A204.1 (cell line): ENCODE measurements around the gene MARS1.
"Not testable (repeated sequence)": the region's sequence is repeated elsewhere in the genome, so short reads cannot be mapped to it uniquely, and the experiment has no call there.

ENCODE experiments used
- FAIRE-seq: peaks from 2 replicates; lab custom pipeline; 2012; peaks lifted over from hg19 to GRCh38; lab: Jason Lieb, UNC

MARS1 gene

GRCh38 chr12:57487597-57488401 is at the start of gene MARS1:
TSS of gene MARS1 (plus strand) at chr12:57488068. CDS start at chr12:57488091, 23 bp downstream.
- peak; percentile 93 for FAIRE-seq

DNA sequence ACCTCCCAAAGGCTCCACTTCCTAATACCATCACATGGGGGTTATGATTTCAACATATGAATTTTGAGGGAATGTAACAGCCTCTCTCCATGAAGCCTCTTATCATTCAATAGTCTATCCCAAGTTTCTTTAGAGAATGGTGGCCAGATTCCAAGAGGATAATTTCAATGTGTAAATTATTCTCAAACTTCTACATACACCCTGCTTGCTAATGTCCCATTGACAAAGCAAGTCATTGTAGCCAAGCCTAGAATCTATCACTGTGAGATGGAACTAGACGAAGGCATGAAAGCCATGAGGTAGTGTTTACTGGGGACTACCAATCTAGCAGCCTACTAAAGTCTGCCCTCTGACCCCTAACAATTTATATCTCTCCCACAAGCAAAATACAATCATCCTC is 49.5 kb upstream of the MARS1 start:
- no peak for FAIRE-seq

GRCh38 chr12:57439762-57440266 is 48.1 kb upstream of the MARS1 start:
- no peak for FAIRE-seq

- not testable (repeated sequence) for FAIRE-seq
These were observed 46.5 kb upstream of the MARS1 start for GRCh38 chr12:57441393-57441792.

DNA sequence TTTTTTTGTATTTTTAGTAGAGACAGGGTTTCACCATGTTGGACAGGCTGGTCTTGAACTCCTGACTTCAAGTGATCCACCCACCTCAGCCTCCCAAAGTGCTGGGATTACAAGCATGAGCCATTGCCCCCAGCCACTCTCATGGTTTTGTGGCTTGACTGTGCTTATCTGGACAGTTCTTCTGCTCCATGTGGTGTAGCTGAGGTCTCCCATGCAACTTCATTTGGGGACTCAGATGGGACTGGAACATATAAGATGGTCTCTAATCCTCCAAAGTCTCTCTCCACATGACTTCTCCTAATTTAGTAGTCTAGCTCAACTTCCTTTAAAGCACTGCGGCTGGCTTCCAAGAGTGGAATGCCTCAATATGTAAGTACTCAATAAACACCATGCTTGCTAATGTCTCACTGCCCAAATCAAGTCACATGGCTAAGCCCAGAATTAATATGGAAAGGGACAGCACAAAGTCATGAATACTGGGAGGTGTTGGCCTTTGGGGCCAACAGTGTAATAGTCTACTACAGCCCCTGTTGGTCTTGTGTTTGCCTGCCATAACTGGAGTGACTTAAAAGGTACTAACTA is 45.9 kb upstream of the MARS1 start:
- no peak for FAIRE-seq

DNA sequence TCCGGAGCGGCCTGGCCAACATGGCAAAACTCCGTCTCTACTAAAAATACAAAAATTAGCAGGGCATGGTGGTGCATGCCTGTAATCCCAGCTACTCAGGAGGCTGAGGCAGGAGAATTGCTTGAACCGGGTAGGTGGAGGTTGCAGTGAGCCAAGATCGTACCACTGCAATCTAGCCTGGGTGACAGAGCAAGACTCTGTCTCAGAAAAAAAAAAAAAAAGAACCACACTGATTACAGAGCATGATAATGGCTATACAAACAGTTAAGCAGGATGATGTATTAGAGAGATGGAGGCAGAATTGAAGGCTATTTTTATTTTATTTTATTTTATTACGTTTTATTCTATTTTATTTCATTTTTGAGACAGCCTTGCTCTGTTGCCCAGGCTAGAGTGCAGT is 43.5 kb upstream of the MARS1 start:
- FAIRE-seq: not testable (repeated sequence)

DNA sequence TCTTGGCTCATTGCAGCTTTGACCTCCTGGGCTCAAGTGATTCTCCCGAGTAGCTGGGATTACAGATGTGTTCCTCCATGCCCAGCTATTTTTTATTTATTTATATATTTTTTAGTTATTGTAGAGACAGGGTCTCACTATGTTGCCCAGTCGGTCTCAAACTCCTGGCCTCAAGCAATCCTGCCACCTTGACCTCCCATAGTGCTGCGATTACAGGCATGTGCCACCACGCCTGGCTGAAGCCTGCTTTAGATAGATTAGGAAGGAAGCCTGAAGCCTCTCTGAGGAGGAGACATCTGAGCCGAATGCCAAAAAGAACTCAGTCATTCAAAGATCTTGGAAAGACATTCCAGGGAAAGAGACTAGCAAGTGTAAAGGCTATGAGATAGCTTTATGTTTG is 43.1 kb upstream of the MARS1 start:
- no peak for FAIRE-seq

- FAIRE-seq: no peak
These were observed 41.4 kb upstream of the MARS1 start for GRCh38 chr12:57446292-57446960.

GRCh38 chr12:57448669-57449068 is 39.2 kb upstream of the MARS1 start:
- no peak for FAIRE-seq

DNA sequence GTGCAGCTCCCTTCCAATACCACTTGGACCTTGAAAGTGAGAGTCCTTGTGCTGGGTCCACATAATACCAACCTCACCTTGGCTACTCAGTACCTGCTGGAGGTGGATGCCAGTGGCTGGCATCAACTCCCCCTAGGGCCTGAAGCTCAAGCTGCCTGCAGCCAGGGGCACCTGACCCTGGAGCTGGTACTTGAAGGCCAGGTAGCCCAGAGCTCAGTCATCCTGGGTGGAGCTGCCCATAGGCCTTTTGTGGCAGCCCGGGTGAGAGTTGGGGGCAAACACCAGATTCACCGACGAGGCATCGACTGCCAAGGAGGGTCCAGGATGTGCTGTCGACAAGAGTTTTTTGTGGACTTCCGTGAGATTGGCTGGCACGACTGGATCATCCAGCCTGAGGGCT is 38.5 kb upstream of the MARS1 start:
- no peak for FAIRE-seq

DNA sequence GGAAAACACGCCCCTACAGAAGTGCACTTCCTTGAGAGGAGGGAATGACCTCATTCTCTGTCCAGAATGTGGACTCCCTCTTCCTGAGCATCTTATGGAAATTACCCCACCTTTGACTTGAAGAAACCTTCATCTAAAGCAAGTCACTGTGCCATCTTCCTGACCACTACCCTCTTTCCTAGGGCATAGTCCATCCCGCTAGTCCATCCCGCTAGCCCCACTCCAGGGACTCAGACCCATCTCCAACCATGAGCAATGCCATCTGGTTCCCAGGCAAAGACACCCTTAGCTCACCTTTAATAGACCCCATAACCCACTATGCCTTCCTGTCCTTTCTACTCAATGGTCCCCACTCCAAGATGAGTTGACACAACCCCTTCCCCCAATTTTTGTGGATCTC is 37.8 kb upstream of the MARS1 start:
- FAIRE-seq: no peak

GRCh38 chr12:57451233-57451778 is 36.6 kb upstream of the MARS1 start:
- FAIRE-seq: no peak

GRCh38 chr12:57452181-57452936 is 35.5 kb upstream of the MARS1 start:
- no peak for FAIRE-seq

DNA sequence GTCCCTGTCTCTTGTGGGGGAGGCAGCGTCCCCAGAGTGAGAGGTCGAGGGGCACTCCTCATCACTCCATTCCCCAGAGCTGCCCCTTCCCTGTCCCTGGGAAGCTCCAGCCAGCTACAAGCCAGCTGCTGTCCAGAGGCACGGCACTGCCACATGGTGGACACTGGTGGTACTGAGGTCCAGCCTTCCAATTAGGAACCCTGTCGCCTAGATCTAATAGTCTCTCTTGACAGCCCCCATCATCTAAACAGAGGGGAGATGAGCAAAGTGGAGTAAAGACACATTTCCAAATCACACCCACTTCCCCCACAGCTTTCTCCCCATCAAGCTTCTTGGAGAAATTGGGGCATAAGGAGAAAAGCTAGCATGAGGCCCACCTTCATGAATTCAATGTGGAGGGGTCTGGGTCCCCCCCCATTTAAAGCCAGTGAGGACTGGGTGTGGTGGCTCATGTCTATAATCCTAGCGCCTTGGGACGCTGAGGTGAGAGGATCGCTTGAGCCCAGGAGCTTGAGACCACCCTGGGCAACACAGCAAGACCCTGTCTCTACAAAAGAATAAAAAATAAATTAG is 34.8 kb upstream of the MARS1 start:
- FAIRE-seq: no peak

GRCh38 chr12:57454213-57454565 is 33.7 kb upstream of the MARS1 start:
- no peak for FAIRE-seq

GRCh38 chr12:57454566-57455373 is 33.1 kb upstream of the MARS1 start, which contains the start of gene INHBE:
TSS of gene INHBE (plus strand) at chr12:57455307. CDS start at chr12:57455537, 230 bp downstream.
- no peak for FAIRE-seq

GRCh38 chr12:57455374-57456144 is 32.3 kb upstream of the MARS1 start:
- no peak for FAIRE-seq

- FAIRE-seq: no peak
These were observed 31.6 kb upstream of the MARS1 start for GRCh38 chr12:57456145-57456700.

- FAIRE-seq: no peak
These were observed 31.0 kb upstream of the MARS1 start for GRCh38 chr12:57456737-57457490.
